ENCODE measurements around the gene SNRPA. TPM values are rescaled to one million over a fixed set of nuclear protein-coding genes. Genes with fewer than 3 reads are reported as not detected.

Gene SNRPA
- total RNA-seq (10 to 100 TPM; 18.5 to 91.3 (median 56.1) TPM), polyA plus RNA-seq (100 to 1,000 TPM in 2 of 3 donors, 10 to 100 TPM in 1; 92.1 to 176 (median 164) TPM)
- long read RNA-seq, donor 1, transcript SNRPA-201 (6 exons, 1,621 nt): major isoform, 14 of 15 reads
- long read RNA-seq, donor 1, partial matches to known transcripts: 0 of 15 reads
- long read RNA-seq, donor 1, other reads (novel, unspliced or antisense): 0 of 15 reads
- long read RNA-seq, donor 2, transcript SNRPA-201 (6 exons, 1,621 nt): major isoform, 7 of 9 reads
- long read RNA-seq, donor 2, partial matches to known transcripts: 0 of 9 reads
- long read RNA-seq, donor 2, other reads (novel, unspliced or antisense): 0 of 9 reads
- long read RNA-seq, donor 3, transcript SNRPA-201 (6 exons, 1,621 nt): major isoform, 10 of 11 reads
- long read RNA-seq, donor 3, partial matches to known transcripts: 0 of 11 reads
- long read RNA-seq, donor 3, other reads (novel, unspliced or antisense): 0 of 11 reads
- long read RNA-seq, donor 4, partial matches to known transcripts: 0 of 3 reads
- long read RNA-seq, donor 4, other reads (novel, unspliced or antisense): 0 of 3 reads
- long read RNA-seq, donor 5, transcript SNRPA-201 (6 exons, 1,621 nt): major isoform, 26 of 29 reads
- long read RNA-seq, donor 5, partial matches to known transcripts: 2 of 29 reads
- long read RNA-seq, donor 5, other reads (novel, unspliced or antisense): 1 of 29 reads
- long read RNA-seq, donor 6, transcript SNRPA-201 (6 exons, 1,621 nt): major isoform, 5 of 5 reads
- long read RNA-seq, donor 6, partial matches to known transcripts: 0 of 5 reads
- long read RNA-seq, donor 6, other reads (novel, unspliced or antisense): 0 of 5 reads
- long read RNA-seq, donor 7, transcript SNRPA-201 (6 exons, 1,621 nt): major isoform, 12 of 21 reads
- long read RNA-seq, donor 7, partial matches to known transcripts: 7 of 21 reads
- long read RNA-seq, donor 7, other reads (novel, unspliced or antisense): 0 of 21 reads
- long read RNA-seq, donor 8, transcript SNRPA-201 (6 exons, 1,621 nt): major isoform, 21 of 22 reads
- long read RNA-seq, donor 8, partial matches to known transcripts: 0 of 22 reads
- long read RNA-seq, donor 8, other reads (novel, unspliced or antisense): 0 of 22 reads
- long read RNA-seq, donor 9, transcript SNRPA-201 (6 exons, 1,621 nt): major isoform, 9 of 10 reads
- long read RNA-seq, donor 9, partial matches to known transcripts: 0 of 10 reads
- long read RNA-seq, donor 9, other reads (novel, unspliced or antisense): 0 of 10 reads
- long read RNA-seq, donor 10, transcript SNRPA-201 (6 exons, 1,621 nt): major isoform, 5 of 6 reads
- long read RNA-seq, donor 10, partial matches to known transcripts: 0 of 6 reads
- long read RNA-seq, donor 10, other reads (novel, unspliced or antisense): 0 of 6 reads

DNA sequence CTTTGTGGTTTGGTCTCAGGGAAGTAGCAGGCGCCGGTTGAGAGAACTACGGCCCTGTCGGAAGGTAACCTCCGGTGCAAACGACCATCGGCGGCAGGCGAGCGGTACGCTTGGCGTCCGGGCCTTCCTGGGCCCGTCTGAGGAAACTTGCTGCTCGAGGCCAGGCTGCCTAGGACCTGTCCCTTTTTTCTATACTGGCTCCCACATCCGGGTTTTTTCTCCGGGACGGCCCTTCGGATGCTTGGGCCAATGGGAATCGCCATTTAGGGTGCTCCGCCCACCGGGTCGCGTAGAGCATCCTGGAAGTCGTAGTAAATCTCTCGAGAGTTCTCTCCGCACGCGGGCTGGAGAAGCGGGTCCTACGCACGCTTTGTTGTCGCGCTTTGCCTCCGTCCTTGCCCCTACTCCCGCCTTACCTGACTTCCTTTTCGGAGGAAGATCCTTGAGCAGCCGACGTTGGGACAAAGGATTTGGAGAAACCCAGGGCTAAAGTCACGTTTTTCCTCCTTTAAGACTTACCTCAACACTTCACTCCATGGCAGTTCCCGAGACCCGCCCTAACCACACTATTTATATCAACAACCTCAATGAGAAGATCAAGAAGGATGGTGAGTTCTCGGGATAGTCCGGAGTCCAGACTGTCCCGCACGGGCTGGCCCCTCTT lies at the start of gene SNRPA:
SNRPA (plus strand) TSS at position 330 of the 664 bp plus-strand sequence; CDS start at position 536, 206 bp downstream.
- WGBS, 4 donors: 0% methylated on average over 33 to 46 of the region's 46 CpGs
- Histone ChIP-seq H3K9me3 (replicated peaks in 1 of 3) (no peaks in the 10 kb centered on the region), H3K27me3 (no peaks in the 10 kb centered on the region), H3K4me1 (replicated peaks in 1 of 2) (peaks cover 42 to 50% of the 10 kb centered on the region in 2 donors), H3K36me3 (replicated peaks in 1 of 2) (no peaks in the 10 kb centered on the region), H3K27ac (peak within 1 kb of the TSS; percentile 87 to 97 (median 90)), H3K4me3 (peak within 1 kb of the TSS; percentile 21 to 81 (median 58))
- intact Hi-C loops (cut with DNase I): no loop called here
- DNase-seq: peak; percentile 96 to 99 (median 98)
- TF ChIP-seq, protein P1, sequence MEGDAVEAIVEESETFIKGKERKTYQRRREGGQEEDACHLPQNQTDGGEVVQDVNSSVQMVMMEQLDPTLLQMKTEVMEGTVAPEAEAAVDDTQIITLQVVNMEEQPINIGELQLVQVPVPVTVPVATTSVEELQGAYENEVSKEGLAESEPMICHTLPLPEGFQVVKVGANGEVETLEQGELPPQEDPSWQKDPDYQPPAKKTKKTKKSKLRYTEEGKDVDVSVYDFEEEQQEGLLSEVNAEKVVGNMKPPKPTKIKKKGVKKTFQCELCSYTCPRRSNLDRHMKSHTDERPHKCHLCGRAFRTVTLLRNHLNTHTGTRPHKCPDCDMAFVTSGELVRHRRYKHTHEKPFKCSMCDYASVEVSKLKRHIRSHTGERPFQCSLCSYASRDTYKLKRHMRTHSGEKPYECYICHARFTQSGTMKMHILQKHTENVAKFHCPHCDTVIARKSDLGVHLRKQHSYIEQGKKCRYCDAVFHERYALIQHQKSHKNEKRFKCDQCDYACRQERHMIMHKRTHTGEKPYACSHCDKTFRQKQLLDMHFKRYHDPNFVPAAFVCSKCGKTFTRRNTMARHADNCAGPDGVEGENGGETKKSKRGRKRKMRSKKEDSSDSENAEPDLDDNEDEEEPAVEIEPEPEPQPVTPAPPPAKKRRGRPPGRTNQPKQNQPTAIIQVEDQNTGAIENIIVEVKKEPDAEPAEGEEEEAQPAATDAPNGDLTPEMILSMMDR (IDR thresholded peaks at IDR 0.05): no peak
- peak; percentile 50 to 90 for TF ChIP-seq POLR2A (IDR thresholded peaks at IDR 0.05)

DNA sequence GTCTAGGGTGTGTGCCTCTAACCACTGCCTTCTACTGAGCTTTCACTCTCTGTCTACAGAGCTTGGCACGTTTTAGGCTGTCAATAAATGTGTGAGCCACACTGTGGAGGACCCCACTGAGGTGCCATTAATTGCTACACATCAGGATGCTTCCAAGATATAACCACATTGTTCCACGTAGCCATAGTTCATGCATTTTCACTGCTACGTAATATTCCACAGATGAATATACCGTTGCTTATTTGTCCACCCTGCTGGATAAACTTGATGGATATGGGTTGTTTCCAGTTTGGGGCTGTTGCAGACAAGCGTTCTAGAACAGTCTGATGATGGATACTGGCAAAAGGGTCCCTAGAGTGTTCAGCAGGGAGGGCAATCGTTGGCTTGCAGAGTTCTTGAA lies 49.2 kb upstream of the SNRPA start:
- Histone ChIP-seq H3K9me3 (replicated peaks in 1 of 3) (no peaks in the 10 kb centered on the region), H3K4me1 (replicated peaks in 1 of 2) (no peaks in the 10 kb centered on the region), H3K27ac (no peak overlapping the region), H3K27me3 (no peaks in the 10 kb centered on the region), H3K36me3 (replicated peaks in 1 of 2) (peaks cover 0 to 60% of the 10 kb centered on the region in 2 donors), H3K4me3 (no peak overlapping the region)
- DNase-seq: no peak
- WGBS, 4 donors: 94 to 98% (median 97%) methylated on average over 6 of the region's 6 CpGs
- TF ChIP-seq POLR2A (IDR thresholded peaks at IDR 0.05): no peak
- TF ChIP-seq, protein P1 (IDR thresholded peaks at IDR 0.05): no peak
- intact Hi-C loops (cut with DNase I): no loop called here

DNA sequence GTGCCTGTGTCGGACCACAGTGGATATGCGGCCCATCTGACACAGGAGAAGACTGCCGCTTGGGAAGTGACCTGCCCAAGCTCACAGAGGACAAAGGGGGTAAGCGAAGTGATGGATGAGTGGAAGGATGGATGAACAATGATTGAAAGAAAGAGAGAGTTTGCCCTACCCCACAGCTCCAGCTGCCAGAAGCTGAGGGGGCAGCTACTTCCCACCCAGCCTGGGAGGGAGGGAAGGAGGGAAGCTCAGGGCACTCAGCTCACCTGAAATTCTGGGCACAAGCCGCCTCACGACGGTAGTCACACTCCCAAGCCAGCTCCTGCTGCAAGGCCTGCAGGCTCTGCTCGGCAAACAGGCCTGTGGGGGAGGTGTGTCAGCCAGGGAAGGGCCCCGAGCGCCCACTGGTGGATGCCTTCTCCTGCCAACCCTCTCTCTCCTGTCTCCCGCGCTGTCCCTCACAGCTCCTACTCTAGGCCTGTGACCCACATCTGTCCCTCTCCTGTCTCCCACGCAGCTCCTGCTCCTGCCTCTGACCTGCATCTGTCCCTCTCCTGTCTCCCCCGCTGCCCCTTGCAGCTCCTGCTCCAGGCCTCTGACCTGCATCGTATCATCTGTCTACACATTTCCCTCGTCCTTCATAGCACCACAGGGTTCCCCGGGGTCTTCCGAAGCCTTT lies 48.5 kb upstream of the SNRPA start:
- peak in 1 of 7 donors; percentile 79 for DNase-seq
- no peaks in the 10 kb centered on the region for H3K4me1 ChIP-seq (replicated peaks in 1 of 2)
- H3K27me3 ChIP-seq: no peaks in the 10 kb centered on the region
- no peaks in the 10 kb centered on the region for H3K9me3 ChIP-seq (replicated peaks in 1 of 3)
- TF ChIP-seq, protein P1 (IDR thresholded peaks at IDR 0.05): peak in 2 of 6 experiments; percentile 16 to 22
- TF ChIP-seq POLR2A (IDR thresholded peaks at IDR 0.05): no peak
- H3K27ac ChIP-seq: no peak overlapping the region
- H3K4me3 ChIP-seq: no peak overlapping the region
- intact Hi-C loops (cut with DNase I): no loop called here
- H3K36me3 ChIP-seq (replicated peaks in 1 of 2): peaks cover 0 to 62% of the 10 kb centered on the region in 2 donors
- 79 to 88% (median 81%) methylated on average over 15 to 18 of the region's 18 CpGs for WGBS, 4 donors

Data from adrenal gland (tissue), 19 donors.